ENCODE data around the gene WEE2.

The WEE2 gene

DNA sequence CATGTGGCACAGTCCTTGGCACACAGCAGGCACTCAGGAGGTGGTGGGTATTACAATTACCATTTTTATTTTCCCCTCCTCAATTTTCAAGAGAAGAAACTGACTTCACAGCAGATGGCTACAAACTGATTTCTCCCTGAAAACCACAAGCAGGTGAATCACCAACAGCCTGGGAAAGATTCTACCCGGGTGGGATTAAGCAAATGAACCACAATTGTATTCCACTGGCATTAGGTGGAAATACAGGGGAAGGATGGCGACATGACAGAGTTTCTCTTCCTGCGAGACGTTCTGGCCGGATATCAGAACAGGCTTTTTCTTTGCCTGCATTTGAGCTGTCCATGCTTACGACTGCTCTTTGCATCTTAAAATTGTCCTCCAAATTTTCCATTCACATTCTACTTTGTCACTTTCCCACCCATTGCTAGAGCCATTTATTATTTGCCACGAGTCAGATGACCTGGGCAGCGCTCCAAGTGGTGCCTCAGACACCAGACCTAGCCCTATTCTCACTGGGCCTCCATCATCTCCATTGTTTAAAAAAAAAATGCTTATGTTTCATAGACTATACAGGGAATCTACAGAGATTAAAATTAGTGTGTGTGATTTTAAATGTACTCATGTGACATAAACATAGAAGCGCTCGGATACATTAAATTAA, 10.8 kb upstream of the WEE2 start:
- H3K4me3 ChIP-seq (ENCODE audit: control insufficient read depth, low read depth, low read length), result no peak overlapping the region
- DNase-seq (ENCODE audit: low read depth), result peak; percentile 23
- TF ChIP-seq CTCF (IDR thresholded peaks at IDR 0.05; ENCODE audit: control insufficient read depth, insufficient read depth, low read depth, low read length, missing control alignments), result no peak

GRCh38 chr7:141698247-141699015, 9.7 kb upstream of the WEE2 start:
- TF ChIP-seq CTCF (IDR thresholded peaks at IDR 0.05; ENCODE audit: control insufficient read depth, insufficient read depth, low read depth, low read length, missing control alignments), result no peak
- DNase-seq (ENCODE audit: low read depth), result no peak
- no peak overlapping the region for H3K4me3 ChIP-seq (ENCODE audit: control insufficient read depth, low read depth, low read length)

DNA sequence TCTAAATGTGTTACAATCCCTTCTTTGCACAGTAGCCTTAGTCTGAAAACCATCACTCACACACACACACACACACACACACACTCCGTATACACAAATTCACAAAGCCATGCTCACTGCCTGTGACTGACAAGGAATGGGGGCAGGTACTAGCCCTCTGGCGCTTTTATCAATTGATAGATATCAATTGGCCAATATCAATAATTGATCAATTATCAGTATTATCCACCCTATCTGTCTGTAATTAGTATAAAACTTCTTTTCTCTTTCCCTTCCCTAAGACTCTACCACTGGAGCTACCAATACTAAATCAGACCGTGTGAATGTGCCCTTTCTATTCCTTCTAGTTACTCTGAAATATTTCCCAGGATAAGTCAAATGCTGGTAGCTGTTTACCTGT, 8.3 kb upstream of the WEE2 start:
- H3K4me3 ChIP-seq (ENCODE audit: control insufficient read depth, low read depth, low read length), result no peak overlapping the region
- TF ChIP-seq CTCF (IDR thresholded peaks at IDR 0.05; ENCODE audit: control insufficient read depth, insufficient read depth, low read depth, low read length, missing control alignments), result no peak
- no peak for DNase-seq (ENCODE audit: low read depth)

- no peak for TF ChIP-seq CTCF (IDR thresholded peaks at IDR 0.05; ENCODE audit: control insufficient read depth, insufficient read depth, low read depth, low read length, missing control alignments)
- DNase-seq (ENCODE audit: low read depth), result no peak
- H3K4me3 ChIP-seq (ENCODE audit: control insufficient read depth, low read depth, low read length), result peak overlapping the region; percentile 69; the same call in 1 of the 2 replicates
These were observed 7.8 kb upstream of the WEE2 start for GRCh38 chr7:141700296-141700847.

GRCh38 chr7:141700848-141701371, 7.2 kb upstream of the WEE2 start:
- peak overlapping the region; percentile 69 for H3K4me3 ChIP-seq (ENCODE audit: control insufficient read depth, low read depth, low read length)
- no peak for DNase-seq (ENCODE audit: low read depth)
- no peak for TF ChIP-seq CTCF (IDR thresholded peaks at IDR 0.05; ENCODE audit: control insufficient read depth, insufficient read depth, low read depth, low read length, missing control alignments)

GRCh38 chr7:141701489-141702046, 6.6 kb upstream of the WEE2 start:
- DNase-seq (ENCODE audit: low read depth), result no peak
- no peak for TF ChIP-seq CTCF (IDR thresholded peaks at IDR 0.05; ENCODE audit: control insufficient read depth, insufficient read depth, low read depth, low read length, missing control alignments)
- peak overlapping the region; percentile 69 for H3K4me3 ChIP-seq (ENCODE audit: control insufficient read depth, low read depth, low read length)

Data from AG09309 (cell line).